Activated CD8-positive, alpha-beta memory T cell treated with anti-CD3 and anti-CD28 coated beads, Interleukin-2, amount 50 U/mL, for 24 hours (primary cell): ENCODE data around the gene KAZN.

Source experiments
- DNase-seq: peaks from one replicate; pipeline ENCODE4 v3.0.0-alpha.2; 2020; ENCODE audit errors: extremely low read depth

KAZN gene

DNA sequence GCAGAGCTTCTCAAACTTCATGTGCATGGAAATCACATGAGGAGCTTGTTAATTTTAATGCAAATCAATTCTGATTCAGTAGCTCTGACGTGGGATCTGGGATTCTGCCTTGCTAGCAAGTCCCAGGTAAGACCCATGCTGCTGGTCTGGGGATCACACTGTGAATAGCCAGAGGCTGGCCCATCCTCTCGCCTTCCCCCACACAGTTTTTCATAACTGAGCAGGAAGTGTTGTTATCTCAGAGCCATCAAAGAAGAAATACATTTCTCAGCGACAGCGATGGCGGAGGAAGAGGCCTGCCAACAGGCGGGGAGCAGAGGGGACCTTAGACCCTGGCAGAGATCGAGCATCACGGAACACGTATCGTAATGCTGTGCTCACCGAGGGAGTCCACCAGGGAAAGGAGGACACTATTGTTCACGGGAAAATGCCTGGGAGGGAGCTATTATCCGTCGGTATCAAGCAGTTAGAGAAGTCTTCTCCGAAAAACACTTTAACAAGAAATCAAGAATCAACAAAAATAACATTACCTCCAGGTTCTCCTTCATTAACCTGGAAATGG, 286.2 kb downstream of the KAZN start:
- no peak for DNase-seq

DNA sequence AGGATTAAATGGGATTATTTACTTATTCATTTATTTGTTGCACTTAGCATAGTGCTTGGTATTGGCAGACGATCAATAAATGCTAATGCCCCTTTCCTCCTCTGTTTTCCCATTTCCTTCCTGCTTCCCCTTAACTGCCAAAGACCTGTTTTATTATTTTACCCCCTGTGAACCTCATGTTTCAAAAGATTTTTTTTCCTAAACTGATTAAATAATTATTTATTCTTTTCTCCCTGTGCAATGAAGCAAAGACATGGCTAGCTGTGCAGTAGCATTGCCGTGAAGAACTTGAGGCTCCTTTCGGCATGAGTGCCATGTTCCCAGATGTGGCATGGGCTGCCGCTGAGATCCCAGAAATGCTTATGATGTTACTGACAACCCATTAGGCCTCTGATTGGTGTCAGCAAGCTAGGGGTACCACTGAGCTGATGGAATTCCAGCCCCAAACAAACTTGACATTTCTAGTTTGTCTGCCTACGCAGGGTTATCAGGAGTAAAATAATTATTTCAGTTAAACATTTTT, 288.6 kb downstream of the KAZN start:
- DNase-seq = no peak

DNA sequence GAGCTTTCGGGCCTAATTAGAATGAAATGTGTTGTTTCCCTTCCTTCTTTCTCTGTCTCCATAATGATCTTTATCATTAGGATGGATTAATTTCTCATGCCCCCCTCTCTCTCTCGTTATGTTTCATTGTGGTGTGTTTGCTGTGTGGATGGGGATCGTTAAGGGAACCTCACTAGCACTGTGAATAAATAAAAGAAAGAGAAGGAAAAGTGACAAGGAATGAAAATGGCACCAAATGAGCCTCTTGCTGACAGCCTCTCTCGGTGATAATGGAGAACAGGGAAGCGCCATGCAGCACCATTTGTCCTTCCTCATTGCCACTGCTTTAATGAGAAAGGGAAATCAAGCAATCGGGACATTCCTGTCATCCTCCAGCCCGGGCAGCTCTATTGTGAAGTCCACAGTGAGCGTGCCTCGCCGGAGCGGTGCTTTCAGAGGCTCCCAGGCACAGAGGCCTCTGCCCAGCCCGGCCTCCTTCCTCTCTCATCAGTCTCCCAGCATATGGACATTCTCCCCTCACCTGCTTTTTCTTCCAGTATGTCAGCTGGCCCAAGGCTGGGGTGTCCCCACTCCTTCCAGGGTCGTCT, 289.4 kb downstream of the KAZN start:
- DNase-seq = no peak

DNA sequence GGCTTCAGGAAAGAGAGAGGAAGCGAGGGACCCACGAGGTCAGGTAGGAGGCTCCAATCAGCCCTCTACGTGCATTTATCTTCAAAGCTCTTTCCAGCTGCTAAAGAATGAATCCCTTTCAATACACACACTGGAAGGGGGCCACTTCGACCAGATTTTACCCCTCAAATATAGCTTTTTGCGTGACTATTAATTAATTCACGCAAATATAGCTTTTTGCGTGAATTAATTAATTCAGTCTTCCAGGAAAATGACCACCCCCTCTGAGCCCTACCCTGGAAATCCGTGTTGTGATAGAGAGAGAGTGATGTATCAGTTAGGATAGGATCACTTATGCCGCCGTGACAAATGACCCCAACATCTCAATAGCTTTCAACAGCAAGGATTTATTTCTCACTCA, 289.9 kb downstream of the KAZN start:
- no peak for DNase-seq

DNA sequence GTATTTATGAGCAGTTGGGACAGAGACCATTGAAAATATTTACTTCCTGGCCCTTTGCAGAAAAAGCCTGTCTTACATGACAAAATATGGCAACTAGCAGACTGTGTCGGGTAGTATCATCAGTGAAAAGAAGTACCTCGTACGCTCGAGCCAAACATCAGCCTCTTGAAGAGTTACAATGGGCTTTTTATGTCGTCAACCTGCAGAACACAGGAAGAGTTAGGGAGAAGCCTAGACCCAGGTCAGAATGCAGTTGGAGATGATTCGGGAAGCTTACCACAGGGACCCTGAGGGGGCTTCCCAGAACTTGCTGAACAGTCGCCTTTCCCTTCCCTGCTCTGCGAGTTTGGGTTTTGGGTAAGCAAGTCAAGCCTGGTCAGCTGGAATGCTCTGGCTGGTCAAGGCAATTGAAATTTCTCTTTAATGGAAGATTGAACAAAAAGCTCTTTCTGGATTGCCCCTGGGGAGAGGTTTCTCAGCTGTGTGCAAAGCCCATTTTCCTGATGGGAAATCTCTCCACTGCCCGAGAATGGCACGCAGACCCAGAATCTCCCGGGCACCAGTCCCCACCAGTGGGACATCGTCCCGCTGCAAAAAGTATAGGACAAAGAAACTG, 291.4 kb downstream of the KAZN start:
- no peak for DNase-seq

DNA sequence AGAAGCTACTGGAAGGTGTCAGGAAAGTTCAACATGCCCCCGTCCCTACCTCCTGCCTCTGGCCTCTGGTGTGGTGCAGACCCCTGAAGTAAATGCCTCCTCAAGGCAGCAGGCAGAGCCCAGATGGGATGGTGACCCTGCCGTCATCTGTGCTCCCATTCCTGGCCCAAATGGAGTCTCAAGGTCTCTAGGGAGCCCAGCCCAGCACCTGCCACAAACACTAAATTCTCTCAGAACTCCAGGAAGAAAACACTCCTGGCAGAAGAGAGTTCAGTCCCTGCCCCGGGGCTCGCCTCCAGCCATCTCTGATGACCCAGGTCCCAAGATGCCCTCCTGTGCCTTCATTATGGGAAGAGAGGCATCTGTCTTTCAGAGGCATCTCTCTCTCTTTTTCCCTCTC, 293.5 kb downstream of the KAZN start:
- no peak for DNase-seq

DNA sequence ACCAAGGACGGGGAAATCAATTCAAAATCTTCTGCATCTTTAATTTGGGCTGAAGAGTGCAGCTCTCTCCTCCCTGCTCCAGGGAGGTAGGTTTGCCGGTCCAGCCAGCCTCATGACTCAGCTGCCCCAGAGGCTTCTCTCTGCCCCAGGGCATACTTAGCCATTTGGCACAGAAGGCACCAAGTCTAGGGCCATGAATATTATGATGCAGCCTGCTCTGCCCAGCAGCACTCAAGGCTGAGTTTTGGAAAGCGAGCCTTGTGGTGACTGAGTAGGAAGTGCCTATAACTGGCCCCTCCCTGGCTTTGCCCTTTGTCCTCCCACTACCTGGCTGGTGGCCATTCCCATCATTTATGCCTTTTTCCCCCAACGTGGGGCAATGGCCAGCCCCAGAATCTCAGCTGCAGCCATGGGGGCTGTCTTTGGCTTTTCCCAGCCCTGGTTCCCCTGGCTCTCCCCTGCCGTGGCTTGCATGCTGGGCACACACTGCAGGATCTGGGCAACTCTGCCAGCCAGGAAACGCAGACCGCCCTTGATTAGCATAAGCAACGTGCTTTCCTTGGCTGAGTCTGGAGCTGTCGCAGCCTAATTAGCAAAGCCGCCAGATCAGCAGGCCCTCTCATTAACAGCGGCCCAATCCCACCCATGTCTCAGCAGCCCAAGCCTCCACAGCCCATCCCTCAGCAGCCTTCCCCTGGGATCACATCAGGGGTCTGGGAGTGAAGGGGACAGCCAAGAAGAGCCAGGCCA, 296.5 kb downstream of the KAZN start:
- DNase-seq = no peak

DNA sequence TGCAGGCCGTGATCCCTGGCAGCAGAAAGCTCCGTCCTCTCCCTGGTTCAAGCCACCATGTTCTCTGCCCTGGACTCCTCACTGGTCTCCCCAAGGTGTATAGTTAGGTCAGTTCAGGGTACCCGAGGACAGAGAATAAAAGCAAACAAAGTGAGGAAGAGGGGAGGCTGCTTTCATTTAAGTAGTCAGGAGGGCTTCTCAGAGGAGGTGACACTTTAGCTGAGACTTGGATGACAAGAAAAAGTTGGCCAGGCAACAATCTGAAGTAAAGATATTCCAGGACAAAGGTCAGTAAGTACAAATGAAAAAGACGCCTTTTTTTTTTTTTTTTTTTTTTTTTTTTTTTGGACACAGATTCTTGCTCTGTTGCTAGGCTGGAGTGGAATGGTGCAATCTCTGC, 297.2 kb downstream of the KAZN start:
- no peak for DNase-seq

DNA sequence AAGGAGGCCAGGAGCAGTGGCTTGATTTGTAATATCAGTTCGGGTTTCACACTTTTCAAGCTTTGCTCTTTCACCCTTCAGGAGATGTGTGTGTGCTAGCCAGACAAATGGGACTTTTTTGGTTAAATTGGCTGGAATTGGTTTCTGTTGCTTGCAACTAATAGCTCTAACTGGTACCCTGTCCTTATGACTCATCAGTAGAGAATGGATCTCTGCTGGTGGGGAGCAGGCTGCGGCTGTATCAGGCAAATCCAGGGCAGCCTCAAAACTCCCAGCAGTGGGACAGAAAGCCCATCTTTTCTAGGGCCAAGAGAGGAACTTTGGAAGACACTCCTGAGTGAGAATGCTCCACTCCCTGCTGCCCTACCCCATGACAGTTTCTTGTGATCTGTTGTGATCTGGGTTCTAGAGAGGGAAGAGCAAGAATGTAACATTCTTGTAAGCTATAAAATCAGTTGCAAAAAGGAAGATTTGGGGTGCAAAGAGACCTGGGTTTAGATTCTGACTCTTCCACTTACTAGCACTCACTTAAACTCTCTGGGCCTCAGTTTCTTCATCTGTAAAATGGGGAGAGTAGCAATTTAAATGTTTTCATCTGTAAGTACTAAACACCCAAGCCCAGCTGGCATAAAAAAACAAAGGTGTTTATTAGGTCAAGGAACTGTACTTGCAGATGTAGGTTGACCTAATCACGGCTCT, 298.0 kb downstream of the KAZN start:
- DNase-seq = no peak

DNA sequence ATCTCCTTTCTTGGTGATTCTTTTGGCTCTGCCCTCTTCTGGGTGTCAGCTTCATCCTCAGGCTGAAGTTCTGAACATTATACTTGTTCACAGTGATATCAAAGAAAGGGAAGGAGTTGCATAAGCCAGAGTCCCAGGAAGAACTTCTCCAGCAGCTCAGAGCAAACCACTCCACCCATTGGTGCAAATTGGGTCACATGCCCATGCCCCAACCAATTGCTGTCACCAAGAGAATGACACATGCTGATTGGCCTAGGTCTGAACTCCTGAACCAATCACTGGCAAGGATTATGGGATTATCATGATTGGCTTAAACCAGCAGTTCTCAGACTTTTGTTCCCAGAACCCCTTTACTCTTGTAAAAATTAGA, 298.6 kb downstream of the KAZN start:
- no peak for DNase-seq

DNA sequence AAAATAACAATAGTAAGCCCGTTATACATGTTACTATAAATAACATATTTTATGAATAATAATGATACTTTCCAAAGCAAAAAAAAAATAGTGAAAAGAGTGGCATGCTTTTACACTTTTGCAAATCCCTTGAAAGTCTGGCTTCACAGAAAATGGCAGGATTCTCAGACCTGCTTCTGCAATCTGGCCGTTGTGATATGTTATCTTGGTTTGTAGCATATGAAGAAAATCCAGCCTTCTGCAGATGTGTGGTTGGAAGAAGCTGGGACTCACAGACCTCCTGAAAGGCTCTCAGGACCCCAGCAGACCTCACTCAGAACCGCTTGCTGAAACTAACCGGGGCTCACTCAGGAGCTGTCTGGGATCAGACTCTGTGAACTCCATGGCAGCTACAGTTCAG, 299.1 kb downstream of the KAZN start:
- DNase-seq = no peak

DNA sequence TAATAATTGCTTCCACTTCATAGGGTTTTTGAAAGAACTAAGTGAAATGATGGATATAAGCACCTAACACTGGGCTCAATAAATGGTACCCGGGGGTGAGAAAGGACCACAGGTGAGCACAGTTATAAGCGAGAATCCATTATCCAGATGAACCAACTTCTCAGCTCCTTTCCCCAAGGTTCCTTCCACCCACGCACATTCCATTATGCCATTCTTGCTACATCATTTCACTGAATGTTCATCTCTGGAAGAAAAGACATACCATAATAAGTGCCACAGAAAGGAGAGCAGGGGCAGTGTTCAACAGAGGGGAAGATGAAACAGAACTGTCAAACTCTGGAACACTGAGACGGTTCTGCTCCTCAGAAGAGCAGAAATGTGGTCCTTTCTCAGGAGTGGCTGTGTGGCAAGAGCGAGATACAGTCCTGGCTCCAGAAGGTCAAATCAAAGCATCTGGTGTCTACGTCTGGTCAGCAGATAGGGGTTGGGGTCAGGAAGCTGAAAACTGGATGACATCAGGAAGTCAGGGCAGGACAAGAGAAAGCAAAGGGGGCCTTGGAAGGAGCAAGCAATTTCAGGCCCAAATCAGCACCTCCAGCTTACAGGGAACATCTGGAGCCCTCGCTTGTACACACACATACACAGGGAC, 299.6 kb downstream of the KAZN start:
- no peak for DNase-seq

DNA sequence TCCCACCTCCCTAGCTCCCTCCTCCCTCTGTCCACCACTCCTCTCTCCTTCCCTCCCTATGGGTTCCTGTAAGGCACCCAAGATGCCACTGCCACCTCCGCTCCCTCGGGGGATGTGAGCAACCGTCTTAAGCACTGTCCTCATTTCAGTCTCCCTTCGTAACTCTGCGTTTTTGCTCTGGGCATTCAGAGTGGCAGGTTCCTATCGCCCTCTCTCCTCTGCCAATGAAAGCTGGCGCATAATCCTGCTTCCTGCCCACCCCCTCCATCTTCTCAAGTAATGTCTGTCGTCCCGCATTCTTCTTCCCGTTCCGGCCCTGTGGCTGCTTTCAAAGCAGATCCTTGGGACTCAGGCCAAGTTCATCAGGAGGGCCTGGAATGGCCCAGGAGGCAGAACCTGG, 301.2 kb downstream of the KAZN start:
- no peak for DNase-seq

DNA sequence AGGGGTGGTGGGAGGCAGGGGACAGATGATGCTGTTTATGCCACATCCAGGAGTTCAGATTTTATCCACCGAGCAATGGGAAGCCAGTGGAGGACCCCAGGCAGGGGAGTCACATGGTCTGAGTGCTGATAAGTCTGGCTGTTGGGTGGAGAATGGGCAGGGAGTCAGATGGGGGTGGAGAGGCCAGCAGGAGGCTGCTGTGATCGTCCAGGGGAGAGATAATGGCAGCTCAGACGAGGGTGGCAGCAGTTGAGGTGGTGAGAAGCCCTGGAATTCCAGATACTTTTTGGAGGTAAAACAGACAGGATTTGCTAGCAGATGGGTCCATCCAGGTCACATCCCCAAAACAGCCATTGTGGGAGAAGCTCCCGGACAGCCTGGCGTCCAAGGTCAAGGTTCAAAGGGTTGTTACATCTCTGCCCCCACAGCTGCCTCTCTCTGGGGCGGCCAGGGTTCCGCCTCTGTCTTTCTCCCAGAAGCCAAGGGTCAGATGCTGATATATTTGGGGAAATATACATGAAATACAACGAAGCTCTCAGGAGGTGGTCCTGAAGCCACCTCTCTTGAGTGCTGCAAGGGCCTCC, 303.0 kb downstream of the KAZN start:
- no peak for DNase-seq

DNA sequence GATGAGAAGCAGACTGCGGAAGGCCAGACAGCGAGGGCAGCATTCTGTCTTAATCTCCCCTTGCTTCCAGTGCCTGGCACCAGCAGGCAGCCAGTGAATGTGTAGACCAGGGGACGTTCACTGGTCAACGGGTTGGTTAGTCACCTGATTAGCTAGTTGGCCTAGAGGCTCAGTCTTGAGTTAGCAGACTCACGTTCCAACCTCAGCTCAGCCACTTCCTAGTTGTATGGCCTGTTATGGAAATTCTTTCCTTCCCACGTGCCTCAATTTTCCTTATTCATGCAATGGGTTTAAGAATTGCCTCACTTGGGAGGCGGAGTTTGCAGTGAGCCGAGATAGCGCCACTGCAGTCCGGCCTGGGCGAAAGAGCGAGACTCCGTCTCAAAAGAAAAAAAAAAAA, 305.4 kb downstream of the KAZN start:
- DNase-seq = no peak

DNA sequence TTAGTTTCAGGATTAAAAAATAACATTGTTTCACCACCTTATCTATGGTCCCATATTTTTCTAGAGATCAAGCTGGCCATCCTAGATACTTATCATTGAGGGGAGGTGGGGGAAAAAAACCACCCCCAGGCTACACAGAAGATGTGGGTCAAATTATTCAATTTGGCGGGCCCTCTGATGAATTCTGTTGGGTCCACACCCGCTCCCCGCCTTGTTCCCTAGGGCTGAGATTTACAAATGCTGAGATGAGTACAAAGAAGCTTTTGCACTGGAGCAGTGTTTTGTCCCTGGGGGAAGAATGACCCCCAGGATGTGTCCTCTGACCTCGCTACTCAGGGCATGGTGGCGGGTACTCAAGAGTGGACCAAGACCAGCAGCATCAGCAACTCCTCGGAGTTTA, 308.2 kb downstream of the KAZN start:
- DNase-seq = no peak

DNA sequence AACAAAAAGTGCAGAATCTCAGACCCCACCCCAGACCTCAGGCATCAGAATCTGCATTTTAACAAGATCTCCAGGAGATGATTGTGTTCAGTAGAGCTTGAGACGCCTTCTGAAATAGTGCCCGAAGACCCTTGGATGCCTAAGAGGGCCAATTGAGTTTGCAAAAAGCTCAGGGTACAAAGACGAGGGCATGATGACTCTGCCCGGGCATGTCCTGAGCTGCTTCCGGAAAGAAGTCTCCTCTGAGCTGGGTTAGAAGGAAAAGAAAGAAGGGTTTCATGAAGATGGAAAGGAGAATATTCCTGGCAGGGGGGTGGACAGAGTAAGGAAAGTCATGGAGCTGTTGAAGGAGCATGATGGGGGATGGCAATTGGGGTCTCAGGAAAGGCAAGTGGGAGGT, 308.9 kb downstream of the KAZN start:
- DNase-seq = no peak

DNA sequence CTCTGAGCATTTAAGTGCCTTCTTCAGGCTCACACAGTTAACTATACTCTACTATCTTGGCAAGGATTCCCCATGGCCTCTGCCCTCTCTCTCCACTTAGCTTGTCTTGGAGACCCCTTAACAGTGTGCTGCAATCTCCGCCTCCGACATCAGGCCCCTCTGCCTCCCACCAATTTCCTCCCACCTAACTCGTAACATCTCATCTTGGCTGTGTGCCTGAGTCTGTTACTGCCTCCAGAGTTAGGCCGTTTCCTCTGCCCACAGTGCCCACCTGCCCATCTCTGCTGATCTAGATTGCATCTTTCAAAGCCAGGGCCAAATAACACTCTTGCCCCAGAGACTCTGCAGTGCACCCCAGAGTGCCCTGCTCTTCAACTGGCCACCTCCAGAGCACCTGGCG, 310.8 kb downstream of the KAZN start:
- no peak for DNase-seq

DNA sequence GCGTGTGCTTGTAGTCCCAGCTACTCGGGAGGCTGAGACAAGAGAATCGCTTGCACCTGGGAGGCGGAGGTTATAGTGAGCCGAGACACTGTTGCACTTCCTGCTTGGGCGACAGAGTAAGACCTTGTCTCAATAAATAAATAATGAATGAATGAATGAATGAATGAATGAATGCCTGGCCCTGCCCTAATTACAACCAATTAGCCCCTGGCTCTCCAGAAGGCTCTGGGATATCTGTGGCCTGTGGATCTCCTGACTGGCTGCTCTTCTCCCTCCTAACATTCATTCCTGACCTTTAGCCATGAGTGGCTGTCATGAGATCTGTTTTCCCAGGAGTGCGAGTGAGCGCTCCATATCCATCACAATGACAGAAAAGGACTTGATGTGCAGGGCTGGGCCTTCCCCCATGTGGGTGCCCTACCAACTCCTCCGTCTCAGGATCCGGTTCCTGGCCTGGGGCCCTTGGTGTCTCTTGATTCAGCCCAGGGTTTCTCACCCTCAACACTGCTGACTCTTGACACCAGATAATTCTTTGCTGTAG, 311.5 kb downstream of the KAZN start:
- no peak for DNase-seq

DNA sequence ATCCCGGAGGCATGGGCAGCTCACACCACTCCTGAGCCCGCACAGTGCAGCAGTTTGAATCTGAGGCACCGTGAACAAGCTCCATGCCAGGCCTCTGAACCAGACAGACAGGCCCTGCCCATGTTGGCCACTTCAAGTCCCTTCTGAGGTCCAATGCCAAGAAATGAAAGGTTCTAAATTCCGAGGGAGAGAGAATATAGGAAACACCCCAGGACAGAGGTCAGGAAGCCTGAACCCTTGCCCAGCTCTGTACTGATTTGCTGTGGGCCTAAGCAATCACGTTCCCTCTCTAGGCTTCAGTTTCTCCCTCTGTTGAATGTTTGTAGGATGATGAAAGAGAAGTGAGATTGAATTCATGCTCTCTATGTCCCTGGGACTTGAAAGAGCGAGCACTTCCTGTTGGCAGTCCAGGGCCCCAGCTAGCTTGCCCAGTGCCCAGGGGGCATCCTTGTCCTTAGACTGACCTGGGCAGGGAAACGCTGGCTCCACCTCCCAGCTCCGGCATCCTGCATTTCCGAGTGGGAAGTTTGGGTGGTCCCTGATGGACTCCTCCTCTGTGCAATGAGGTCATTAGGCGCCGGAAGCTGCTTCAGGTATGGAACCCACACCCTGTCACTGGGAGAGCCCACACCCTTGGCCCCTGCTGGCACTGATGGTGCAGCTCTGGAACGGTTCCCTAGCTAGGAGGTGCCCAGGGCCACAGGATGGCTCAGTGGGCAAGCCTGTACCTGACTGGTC, 312.7 kb downstream of the KAZN start:
- no peak for DNase-seq
